Measurements from ENCODE around the gene PIGR. TPM values are rescaled to one million over a fixed set of nuclear protein-coding genes. Genes with fewer than 3 reads are reported as not detected.

Gene PIGR
- total RNA-seq, 1 donor from 2014 or later, result 0.53 TPM

DNA sequence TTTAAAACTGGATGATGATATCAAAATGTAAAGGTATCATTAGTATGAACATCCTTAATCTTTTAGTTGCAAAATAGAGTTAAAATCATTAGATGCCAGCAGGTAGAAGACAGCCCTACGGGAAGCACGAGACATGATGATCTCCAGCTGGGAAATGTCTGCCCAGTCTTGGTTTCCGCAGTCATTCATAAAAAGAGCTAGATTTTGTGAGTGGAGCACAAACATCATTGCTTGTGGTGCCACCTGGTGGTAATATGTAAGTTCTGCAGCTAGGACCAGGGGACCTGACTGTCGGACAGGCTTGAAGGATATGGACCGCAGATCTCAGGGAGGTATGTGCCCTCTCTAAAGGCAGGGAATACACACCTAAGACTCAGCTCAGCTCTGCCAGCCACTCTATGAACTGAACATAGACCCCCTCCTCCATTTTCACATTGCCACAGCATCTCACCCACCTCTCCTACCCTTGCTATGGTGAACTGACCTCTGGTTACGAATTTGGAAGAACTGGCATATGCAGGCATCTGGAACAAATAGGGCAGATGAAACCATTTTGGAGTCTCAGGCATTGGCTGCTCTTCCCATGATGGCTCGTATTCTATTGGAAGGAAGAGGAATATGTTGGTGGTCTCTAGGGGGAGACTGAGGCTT lies 33.7 kb downstream of the PIGR start:
- Histone ChIP-seq H3K36me3 (no peaks in the 10 kb centered on the region), H3K4me3 (no peak overlapping the region), H3K27me3 (peaks cover 10% of the 10 kb centered on the region), H3K9me3 (no peaks in the 10 kb centered on the region), H3K4me1 (peaks cover 0 to 10% of the 10 kb centered on the region in 2 donors), H3K27ac (no peak overlapping the region)
- DNase-seq (ENCODE audit: low spot score in 2 of 2), result peak in 1 of 2 donors; percentile 79
- intact Hi-C loops (cut with DNase I), result loop anchor here (1.0 to 10.0 kb wide), 6 partner anchors 142 to 435 kb away; partner anchors contain the start of genes DYRK3, EIF2D, PFKFB2 and YOD1
- peak; percentile 72 to 82 (median 78) for TF ChIP-seq CTCF (IDR thresholded peaks at IDR 0.05)

GRCh38 chr1:206911064-206911663 lies 35.1 kb downstream of the PIGR start:
- no peaks in the 10 kb centered on the region for H3K9me3 ChIP-seq
- H3K27ac ChIP-seq, result no peak overlapping the region
- peak; percentile 60 to 80 (median 66) for TF ChIP-seq CTCF (IDR thresholded peaks at IDR 0.05)
- H3K4me1 ChIP-seq, result peaks cover 0 to 10% of the 10 kb centered on the region in 2 donors
- H3K4me3 ChIP-seq, result no peak overlapping the region
- no peak for DNase-seq (ENCODE audit: low spot score in 2 of 2)
- intact Hi-C loops (cut with DNase I), result loop anchor here (5.0 to 10.0 kb wide), 5 partner anchors 144 to 434 kb away; partner anchors contain the start of genes EIF2D, PFKFB2 and YOD1
- H3K36me3 ChIP-seq, result no peaks in the 10 kb centered on the region
- H3K27me3 ChIP-seq, result peaks cover 10% of the 10 kb centered on the region

GRCh38 chr1:206909883-206910318 lies 36.4 kb downstream of the PIGR start:
- intact Hi-C loops (cut with DNase I), result loop anchor here (5.0 to 10.0 kb wide), 5 partner anchors 145 to 433 kb away; partner anchors contain the start of genes EIF2D, PFKFB2 and YOD1
- Histone ChIP-seq H3K4me3 (peak overlapping the region; percentile 55 to 65), H3K27me3 (peaks cover 10% of the 10 kb centered on the region), H3K36me3 (no peaks in the 10 kb centered on the region), H3K4me1 (peaks cover 0 to 10% of the 10 kb centered on the region in 2 donors), H3K27ac (no peak overlapping the region), H3K9me3 (no peaks in the 10 kb centered on the region)
- no peak for DNase-seq (ENCODE audit: low spot score in 2 of 2)
- no peak for TF ChIP-seq CTCF (IDR thresholded peaks at IDR 0.05)

DNA sequence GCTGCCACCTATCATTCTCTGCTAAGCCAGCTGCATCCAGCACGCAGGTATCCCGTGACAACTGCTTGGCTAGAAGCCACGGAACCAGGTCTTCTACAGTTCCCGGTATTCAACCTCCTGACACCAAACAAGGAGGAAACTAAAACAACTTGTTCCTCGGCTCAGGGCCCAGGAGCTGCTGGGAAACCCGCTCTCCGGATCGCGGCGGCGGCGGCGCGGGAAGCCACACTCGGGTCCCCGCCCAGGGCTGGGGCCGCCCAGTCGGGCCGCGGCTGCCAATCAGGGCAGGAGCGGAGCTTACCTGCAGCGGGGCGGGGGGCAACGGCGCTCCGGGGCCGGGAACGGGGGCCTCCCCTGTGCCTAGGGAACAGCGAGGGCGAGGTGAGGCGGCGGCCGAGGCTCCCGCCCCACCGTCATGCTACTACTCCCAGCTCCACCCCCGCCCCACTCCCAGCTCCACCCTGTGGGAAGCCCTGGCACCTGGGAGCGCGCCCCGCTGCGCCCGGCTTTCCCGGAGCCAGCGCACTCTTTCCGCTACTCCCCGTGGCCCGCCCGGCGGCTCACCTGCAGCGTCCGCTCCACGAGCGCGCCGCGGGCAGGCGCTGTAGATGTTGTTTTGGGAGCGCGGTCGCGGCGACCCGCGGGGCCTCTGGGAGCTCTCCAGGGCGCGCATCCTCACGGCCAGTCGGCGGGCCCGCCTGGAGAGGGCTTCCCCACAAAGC lies 36.9 kb downstream of the PIGR start:
- Histone ChIP-seq H3K27me3 (peaks cover 10% of the 10 kb centered on the region), H3K9me3 (no peaks in the 10 kb centered on the region), H3K36me3 (no peaks in the 10 kb centered on the region), H3K27ac (no peak overlapping the region), H3K4me1 (peaks cover 0 to 10% of the 10 kb centered on the region in 2 donors), H3K4me3 (peak overlapping the region; percentile 55 to 65)
- no peak for DNase-seq (ENCODE audit: low spot score in 2 of 2)
- TF ChIP-seq CTCF (IDR thresholded peaks at IDR 0.05), result no peak
- intact Hi-C loops (cut with DNase I), result no loop called here

DNA sequence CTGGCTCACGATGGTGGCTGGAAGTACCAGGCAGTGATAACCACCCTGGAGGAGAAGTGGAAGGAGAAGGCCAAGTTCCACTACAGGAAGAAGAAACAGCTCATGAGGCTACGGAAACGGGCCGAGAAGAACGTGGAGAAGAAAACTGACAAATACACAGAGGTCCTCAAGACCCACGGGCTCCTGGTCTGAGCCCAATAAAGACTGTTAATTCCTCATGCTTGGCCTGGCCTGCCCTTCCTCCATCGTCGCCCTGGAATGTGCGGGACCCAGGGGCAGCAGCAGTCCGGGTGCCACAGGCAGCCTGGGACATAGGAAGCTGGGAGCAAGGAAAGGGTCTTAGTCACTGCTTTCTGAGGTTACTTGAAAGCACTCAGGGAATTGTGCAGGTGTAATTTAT lies 38.2 kb downstream of the PIGR start:
- no peaks in the 10 kb centered on the region for H3K9me3 ChIP-seq
- intact Hi-C loops (cut with DNase I), result no loop called here
- peaks cover 10% of the 10 kb centered on the region for H3K27me3 ChIP-seq
- H3K27ac ChIP-seq, result no peak overlapping the region
- no peak for DNase-seq (ENCODE audit: low spot score in 2 of 2)
- TF ChIP-seq CTCF (IDR thresholded peaks at IDR 0.05), result no peak
- H3K36me3 ChIP-seq, result no peaks in the 10 kb centered on the region
- peaks cover 0 to 10% of the 10 kb centered on the region in 2 donors for H3K4me1 ChIP-seq
- no peak overlapping the region for H3K4me3 ChIP-seq

Data from ascending aorta (tissue), 2 donors.